H1 (cell line): ENCODE results near the gene LPP. TPM values are rescaled to one million over a fixed set of nuclear protein-coding genes. Genes with fewer than 3 reads are reported as not detected.

Experiments used
- CTCF ChIA-PET: fragments of 300-600 bp; sonication (Branson Sonifier 250); formaldehyde crosslinking; loops from one replicate; lab custom pipeline; 2021; ENCODE audit not compliant: partially characterized antibody; lab: Charles Lee
- POLR2A ChIA-PET: fragments of 300-600 bp; sonication (Branson Sonifier 250); formaldehyde crosslinking; loops from one replicate; lab custom pipeline; 2021; ENCODE audit warnings: inconsistent platforms; ENCODE audit not compliant: partially characterized antibody; lab: Charles Lee
- DNase-seq, 2 experiments: peaks; one replicate each; pipeline versions ENCODE4 v3.0.0 to v3.0.0-alpha.2; 2010 to 2022; ENCODE audit warnings: low spot score in 2 of 2, low read depth in 1 of 2, mixed read lengths in 1 of 2
- FAIRE-seq: peaks from 2 replicates; lab custom pipeline; 2011; peaks lifted over from hg19 to GRCh38; lab: Jason Lieb, UNC
- H2AFZ ChIP-seq: 2 replicates; pipeline ENCODE4 v1.8.1; 2012; ENCODE audit warnings: low read length, inconsistent platforms
- H2AK5ac ChIP-seq: 2 replicates; pipeline ENCODE4 v1.6.1; 2013; ENCODE audit warnings: low read depth, low read length
- H2BK120ac ChIP-seq: replicated peaks from 2 replicates; pipeline ENCODE3; 2013; ENCODE audit warnings: low read depth, low read length, inconsistent platforms
- H2BK12ac ChIP-seq: 2 replicates; pipeline ENCODE4 v1.6.1; 2013; ENCODE audit warnings: low read depth, low read length
- H2BK15ac ChIP-seq: 2 replicates; pipeline ENCODE4 v1.6.1; 2013; ENCODE audit warnings: low read length
- H2BK20ac ChIP-seq: 2 replicates; pipeline ENCODE4 v1.6.1; 2013; ENCODE audit warnings: low read length
- H2BK5ac ChIP-seq: 2 replicates; pipeline ENCODE4 v1.6.1; 2013; ENCODE audit warnings: low read depth, low read length
- H3K14ac ChIP-seq: 2 replicates; pipeline ENCODE4 v1.6.1; 2013; ENCODE audit warnings: inconsistent platforms; ENCODE audit not compliant: insufficient read length
- H3K18ac ChIP-seq: 2 replicates; pipeline ENCODE4 v1.6.1; 2013; ENCODE audit warnings: low read length; ENCODE audit errors: extremely low read depth
- H3K23ac ChIP-seq: 2 replicates; pipeline ENCODE4 v1.6.1; 2013; ENCODE audit warnings: inconsistent platforms; ENCODE audit not compliant: insufficient read length
- H3K23me2 ChIP-seq: 2 replicates; pipeline ENCODE4 v1.6.1; 2013; ENCODE audit warnings: low read depth, low read length
- H3K27ac ChIP-seq: 2 replicates; pipeline ENCODE4 v1.6.1; 2011; ENCODE audit warnings: low read depth, low read length, inconsistent platforms
- H3K27me3 ChIP-seq, 4 experiments: replicated peaks in 1 of 4; 1 replicate in 1 of 4; 2 replicates in 3 of 4; pipeline versions ENCODE4 v1.6.1 to v1.8.1; 2011 to 2013; ENCODE audit warnings: low read length in 3 of 4, mild to moderate bottlenecking in 3 of 4, inconsistent platforms in 2 of 4, mixed read lengths in 2 of 4, moderate library complexity in 1 of 4; ENCODE audit not compliant: control insufficient read depth in 3 of 4, insufficient read depth in 3 of 4; ENCODE audit errors: extremely low read depth in 1 of 4
- H3K36me3 ChIP-seq, 4 experiments: 2 replicates each; pipeline versions ENCODE4 v1.6.1 to v1.8.1; 2011 to 2013; ENCODE audit warnings: mild to moderate bottlenecking in 4 of 4, low read length in 3 of 4, moderate library complexity in 2 of 4, control low read depth in 1 of 4, inconsistent platforms in 1 of 4; ENCODE audit not compliant: insufficient read depth in 4 of 4, control insufficient read depth in 2 of 4
- H3K4ac ChIP-seq: replicated peaks from 2 replicates; pipeline ENCODE3; 2013; ENCODE audit warnings: low read length, low read depth, mixed read lengths, inconsistent platforms; ENCODE audit not compliant: insufficient read length
- H3K4me1 ChIP-seq, 4 experiments: replicated peaks in 1 of 4; 1 replicate in 1 of 4; 2 replicates in 3 of 4; pipeline versions ENCODE4 v1.6.1 to v1.8.1; 2011 to 2013; ENCODE audit warnings: low read length in 3 of 4, inconsistent platforms in 2 of 4, mixed read lengths in 1 of 4; ENCODE audit not compliant: insufficient read depth in 4 of 4, control insufficient read depth in 3 of 4
- H3K4me2 ChIP-seq, 2 experiments: 2 replicates each; pipeline versions ENCODE4 v1.6.1 to v1.8.1; 2011 to 2013; ENCODE audit warnings: low read depth in 2 of 2, low read length in 2 of 2, control low read depth in 1 of 2, inconsistent platforms in 1 of 2, mild to moderate bottlenecking in 1 of 2; ENCODE audit not compliant: insufficient read depth in 1 of 2
- H3K4me3 ChIP-seq, 4 experiments: fragments of 200-600, 300-600 bp in 1 of 4; sonication (generic), shearing (Covaris generic), sonication (Bioruptor Twin) in 1 of 4; 2 replicates each; pipeline versions ENCODE4 v1.5.1 to v1.8.1; 2011 to 2016; ENCODE audit warnings: low read length in 4 of 4, low read depth in 3 of 4, control low read depth in 2 of 4, inconsistent platforms in 2 of 4, mild to moderate bottlenecking in 2 of 4, mixed read lengths in 1 of 4, moderate library complexity in 1 of 4; ENCODE audit not compliant: insufficient read depth in 2 of 4; ENCODE audit errors: extremely low read depth in 1 of 4
- H3K56ac ChIP-seq: replicated peaks from 2 replicates; pipeline ENCODE3; 2013; ENCODE audit warnings: low read depth, mild to moderate bottlenecking, mixed read lengths, low read length, inconsistent platforms; ENCODE audit not compliant: insufficient read length
- H3K79me1 ChIP-seq: 2 replicates; pipeline ENCODE4 v1.6.1; 2013; ENCODE audit warnings: low read depth, low read length, control low read depth
- H3K79me2 ChIP-seq, 2 experiments: 2 replicates each; pipeline versions ENCODE4 v1.6.1 to v1.8.1; 2012 to 2013; ENCODE audit warnings: low read length in 2 of 2, mild to moderate bottlenecking in 2 of 2, inconsistent platforms in 1 of 2; ENCODE audit not compliant: insufficient read depth in 2 of 2, control insufficient read depth in 1 of 2
- H3K9ac ChIP-seq, 4 experiments: replicated peaks in 1 of 4; 1 replicate in 1 of 4; 2 replicates in 3 of 4; pipeline versions ENCODE4 v1.6.1 to v1.8.1; 2011 to 2013; ENCODE audit warnings: low read depth in 3 of 4, low read length in 3 of 4, control low read depth in 2 of 4, mild to moderate bottlenecking in 2 of 4, moderate library complexity in 2 of 4, inconsistent platforms in 1 of 4; ENCODE audit errors: extremely low read depth in 1 of 4
- H3K9me3 ChIP-seq, 2 experiments: 2 replicates each; pipeline versions ENCODE4 v1.6.1 to v1.8.1; 2012 to 2013; ENCODE audit warnings: mild to moderate bottlenecking in 2 of 2, moderate library complexity in 2 of 2, control low read depth in 1 of 2, inconsistent platforms in 1 of 2, low read depth in 1 of 2, low read length in 1 of 2, mixed read lengths in 1 of 2; ENCODE audit not compliant: insufficient read depth in 2 of 2
- H4K20me1 ChIP-seq, 2 experiments: replicated peaks in 1 of 2; 2 replicates each; pipeline versions ENCODE3 to v1.8.1; 2011 to 2013; ENCODE audit warnings: inconsistent platforms in 2 of 2, low read length in 2 of 2, mild to moderate bottlenecking in 1 of 2; ENCODE audit not compliant: insufficient read depth in 2 of 2, control insufficient read depth in 1 of 2
- H4K5ac ChIP-seq: 2 replicates; pipeline ENCODE4 v1.6.1; 2013; ENCODE audit warnings: low read length, low read depth, mixed read lengths, inconsistent platforms; ENCODE audit not compliant: insufficient read length
- H4K8ac ChIP-seq: 2 replicates; pipeline ENCODE4 v1.8.0; 2013; ENCODE audit warnings: mild to moderate bottlenecking, moderate library complexity, low read length, inconsistent platforms; ENCODE audit not compliant: insufficient read depth; ENCODE audit errors: extremely low read depth
- H4K91ac ChIP-seq: replicated peaks from 2 replicates; pipeline ENCODE3; 2013; ENCODE audit warnings: low read length, mixed read lengths, inconsistent platforms; ENCODE audit not compliant: insufficient read length
- CBX5 ChIP-seq: fragments of 300-800, 300-1000 bp; sonication (generic); IDR thresholded peaks from 2 replicates; pipeline ENCODE4 v1.7.1; 2016; ENCODE audit warnings: antibody characterized with exemption, low read length, low read depth
- CHD2 ChIP-seq: IDR thresholded peaks from 2 replicates; pipeline ENCODE4 v1.6.1; 2012; ENCODE audit warnings: low read length, improper control_type of control experiment
- CTBP2 ChIP-seq: IDR thresholded peaks from 2 replicates; pipeline ENCODE4 v1.7.0; 2011; ENCODE audit warnings: borderline replicate concordance, mild to moderate bottlenecking, moderate library complexity, mixed read lengths, low read length; ENCODE audit not compliant: insufficient read depth, insufficient read length
- EGR1 ChIP-seq: IDR thresholded peaks from 2 replicates; pipeline ENCODE4 v1.6.1; 2011; ENCODE audit warnings: low read depth, low read length, borderline replicate concordance
- EZH2 ChIP-seq: fragments of 200-600 bp; sonication (generic); IDR thresholded peaks from 2 replicates; pipeline ENCODE4 v1.7.1; 2012; ENCODE audit warnings: low read depth, mild to moderate bottlenecking, moderate library complexity, low read length, inconsistent platforms; ENCODE audit not compliant: severe bottlenecking
- KDM1A ChIP-seq: fragments of 200-600, 300-600 bp; sonication (generic); IDR thresholded peaks from 2 replicates; pipeline ENCODE4 v1.7.1; 2016; ENCODE audit warnings: mild to moderate bottlenecking, low read length, borderline replicate concordance
- PHF8 ChIP-seq: fragments of 200-600 bp; sonication (generic); conservative IDR thresholded peaks from 2 replicates; pipeline ENCODE4 v1.7.1; 2012; ENCODE audit warnings: low read depth, mild to moderate bottlenecking, inconsistent platforms, low read length, moderate library complexity
- POLR2AphosphoS5 ChIP-seq: IDR thresholded peaks from 2 replicates; pipeline ENCODE4 v1.6.1; 2011; ENCODE audit warnings: low read depth, low read length
- RBBP5 ChIP-seq: IDR thresholded peaks from 2 replicates; pipeline ENCODE4 v1.7.1; 2012; ENCODE audit warnings: low read depth, mild to moderate bottlenecking, inconsistent platforms, low read length, moderate library complexity, borderline replicate concordance
- RFX5 ChIP-seq: IDR thresholded peaks from 2 replicates; pipeline ENCODE4 v1.6.1; 2011; ENCODE audit warnings: low read depth, low read length, improper control_type of control experiment, borderline replicate concordance
- SIX5 ChIP-seq: IDR thresholded peaks from 2 replicates; pipeline ENCODE4 v1.6.1; 2011; ENCODE audit warnings: mild to moderate bottlenecking, low read depth, low read length
- TCF12 ChIP-seq: IDR thresholded peaks from 2 replicates; pipeline ENCODE4 v1.6.1; 2011; ENCODE audit warnings: low read depth, mild to moderate bottlenecking, low read length
- WGBS, 2 experiments: shearing (Covaris generic) in 1 of 2; methylation state at CpG; one replicate each; pipeline versions ENCODE4 v1.1.6 to v1.1.7; 2013 to 2015; ENCODE audit warnings: low lambda C conversion rate in 2 of 2, mixed read lengths in 2 of 2, inconsistent platforms in 1 of 2, low coverage in 1 of 2, missing lambda C conversion rate in 1 of 2; ENCODE audit not compliant: insufficient replicate concordance in 2 of 2, insufficient coverage in 1 of 2, insufficient read length in 1 of 2; ENCODE audit errors: extremely low coverage in 1 of 2, missing lambda C conversion rate in 1 of 2; 5-methylcytosine and 5-hydroxymethylcytosine counted together
- polyA plus RNA-seq, 7 experiments: library from polyadenylated mRNA; depleted of rRNA in 3 of 7; stranded (reverse) in 5 of 7; unstranded in 2 of 7; fragments of >200 nt in 5 of 7; fragments of 200-250 nt in 2 of 7; gene quantifications; 1 replicate in 5 of 7; 2 replicates in 1 of 7; 4 replicates in 1 of 7; pipeline versions ENCODE4 v1.2.1 to v1.2.3, GENCODE V29; 2011 to 2013; ENCODE audit warnings: missing spikeins in 2 of 7, mixed read lengths in 2 of 7
- total RNA-seq: library from RNA; stranded (reverse); fragmentation: NEBNext Ultra II Directional; extraction: Animal tissue kit (Norgen Biotek cat#: 25700); gene quantifications from 2 replicates; pipeline ENCODE4 v1.2.1, GENCODE V29; 2021
- TF ChIP-seq, protein P1 (sequence below): IDR thresholded peaks from 2 replicates; pipeline ENCODE4 v1.6.1; 2012; ENCODE audit warnings: low read length, inconsistent platforms

Gene LPP
- total and polyA plus RNA-seq, 2 of the 8 experiments (the other 6 are each of a cell fraction or from before 2014, with no cell fraction given): 10.0 to 53.3 TPM

DNA sequence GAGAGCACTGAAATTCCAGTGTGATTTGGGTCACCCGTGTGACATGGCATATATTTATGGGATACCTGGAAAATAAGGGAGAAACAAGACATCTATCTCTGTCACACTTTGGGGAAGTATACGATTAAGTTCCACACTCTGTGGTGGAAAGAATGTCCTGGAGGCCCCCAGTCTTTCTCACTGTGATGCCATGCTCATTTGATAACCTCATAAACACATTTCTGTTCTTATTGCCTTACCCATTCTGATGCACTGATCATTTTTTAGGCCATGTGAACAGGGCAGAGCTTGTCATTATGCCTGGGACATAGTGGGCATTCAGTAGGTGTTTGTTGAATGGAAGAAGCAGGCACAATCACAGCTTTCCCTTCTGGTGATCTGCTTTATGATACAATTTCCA, 668.5 kb downstream of the LPP start:
- Histone ChIP-seq H3K23ac (no peak overlapping the region), H2AK5ac (no peak overlapping the region), H4K8ac (no peak overlapping the region), H3K27ac (no peak overlapping the region), H2BK15ac (no peak overlapping the region), H3K27me3 (no peaks in the 10 kb centered on the region), H3K4ac (no peak overlapping the region), H4K91ac (no peak overlapping the region), H3K9ac (no peak overlapping the region), H2BK12ac (no peak overlapping the region), H3K36me3 (no peaks in the 10 kb centered on the region), H2BK20ac (no peak overlapping the region), H3K18ac (no peak overlapping the region), H2BK5ac (no peak overlapping the region), H3K23me2 (no peaks in the 10 kb centered on the region; the same call in 1 of the 2 replicates), H3K14ac (no peak overlapping the region), H4K20me1 (no peaks in the 10 kb centered on the region), H4K5ac (no peak overlapping the region), H3K4me3 (no peak overlapping the region), H2AFZ (no peak overlapping the region), H3K56ac (no peak overlapping the region), H3K79me1 (no peaks in the 10 kb centered on the region), H3K79me2 (no peaks in the 10 kb centered on the region), H2BK120ac (no peak overlapping the region), H3K4me1 (no peaks in the 10 kb centered on the region), H3K4me2 (no peak overlapping the region), H3K9me3 (no peaks in the 10 kb centered on the region)
- ChIA-PET CTCF (interaction anchor here (0.5 kb wide), 1 partner anchor 158 kb away, joined by 3 read pairs; no protein-coding TSS in a partner anchor), POLR2A (no interaction called here)
- DNase-seq (no peak), FAIRE-seq (no peak)
- 97% methylated on average over 2 of the region's 2 CpGs; no CpG with 5 or more reads in 1 of the 2 experiments for WGBS, 2 experiments
- TF ChIP-seq, protein P1, sequence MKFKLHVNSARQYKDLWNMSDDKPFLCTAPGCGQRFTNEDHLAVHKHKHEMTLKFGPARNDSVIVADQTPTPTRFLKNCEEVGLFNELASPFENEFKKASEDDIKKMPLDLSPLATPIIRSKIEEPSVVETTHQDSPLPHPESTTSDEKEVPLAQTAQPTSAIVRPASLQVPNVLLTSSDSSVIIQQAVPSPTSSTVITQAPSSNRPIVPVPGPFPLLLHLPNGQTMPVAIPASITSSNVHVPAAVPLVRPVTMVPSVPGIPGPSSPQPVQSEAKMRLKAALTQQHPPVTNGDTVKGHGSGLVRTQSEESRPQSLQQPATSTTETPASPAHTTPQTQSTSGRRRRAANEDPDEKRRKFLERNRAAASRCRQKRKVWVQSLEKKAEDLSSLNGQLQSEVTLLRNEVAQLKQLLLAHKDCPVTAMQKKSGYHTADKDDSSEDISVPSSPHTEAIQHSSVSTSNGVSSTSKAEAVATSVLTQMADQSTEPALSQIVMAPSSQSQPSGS: no peak
- TF ChIP-seq SIX5: no peak
- no peak for TF ChIP-seq TCF12
- no peak for TF ChIP-seq RBBP5
- TF ChIP-seq CBX5: no peak
- no peak for TF ChIP-seq RFX5
- TF ChIP-seq KDM1A: no peak
- TF ChIP-seq EGR1: no peak
- no peak for TF ChIP-seq EZH2
- TF ChIP-seq POLR2AphosphoS5: no peak
- TF ChIP-seq CHD2: no peak
- no peak for TF ChIP-seq PHF8
- TF ChIP-seq CTBP2: no peak
